ENCODE measurements around the gene SLC25A25.
A peak's percentile ranks its signal among the peaks of the same experiment; 100 is the strongest.
"Not testable (repeated sequence)": the region's sequence is repeated elsewhere in the genome, so short reads cannot be mapped to it uniquely, and the experiment has no call there.

The SLC25A25 gene

GRCh38 chr9:128123451-128124080 is 55.5 kb downstream of the SLC25A25 start:
- DNase-seq (ENCODE audit: insufficient read length, low spot score), result no peak
- FAIRE-seq, result no peak
- TF ChIP-seq SPI1 (IDR thresholded peaks at IDR 0.05; ENCODE audit: low read depth, low read length) (no peak), POLR2A (IDR thresholded peaks at IDR 0.05; ENCODE audit: low read depth, low read length) (no peak), POU2F2 (IDR thresholded peaks at IDR 0.05; ENCODE audit: low read depth, low read length) (no peak), TAF1 (IDR thresholded peaks at IDR 0.05; ENCODE audit: low read depth, low read length) (no peak)

- DNase-seq (ENCODE audit: insufficient read length, low spot score), result no peak
- TF ChIP-seq POLR2AphosphoS5 (IDR thresholded peaks at IDR 0.05; ENCODE audit: low read depth, low read length) (no peak), POU2F2 (IDR thresholded peaks at IDR 0.05; ENCODE audit: low read depth, low read length) (no peak), POLR2A (IDR thresholded peaks at IDR 0.05; ENCODE audit: low read depth, low read length) (no peak)
- no peak for FAIRE-seq
Observed at GRCh38 chr9:128124451-128124850, 56.4 kb downstream of the SLC25A25 start.

GRCh38 chr9:128124873-128125579 is 57.0 kb downstream of the SLC25A25 start:
- DNase-seq (ENCODE audit: insufficient read length, low spot score) (no peak), FAIRE-seq (peak; percentile 63)

GRCh38 chr9:128125580-128126354 is 57.7 kb downstream of the SLC25A25 start:
- TF ChIP-seq SPI1 (IDR thresholded peaks at IDR 0.05; ENCODE audit: low read depth, low read length) (no peak), TAF1 (IDR thresholded peaks at IDR 0.05; ENCODE audit: low read depth, low read length) (0 out of 2 replicates have a peak, but pooled peaks have one; percentile 27)
- DNase-seq (ENCODE audit: insufficient read length, low spot score), result no peak
- no peak for FAIRE-seq

More at GRCh38 chr9:128124873-128125579, 57.0 kb downstream of the SLC25A25 start:
- TF ChIP-seq SPI1 (IDR thresholded peaks at IDR 0.05; ENCODE audit: low read depth, low read length) (no peak), POLR2A (IDR thresholded peaks at IDR 0.05; ENCODE audit: low read depth, low read length) (no peak), POU2F2 (IDR thresholded peaks at IDR 0.05; ENCODE audit: low read depth, low read length) (no peak), PAX5 (IDR thresholded peaks at IDR 0.05; ENCODE audit: insufficient read depth, low read length, severe bottlenecking) (no peak), POLR2AphosphoS5 (IDR thresholded peaks at IDR 0.05; ENCODE audit: low read depth, low read length) (no peak), TAF1 (IDR thresholded peaks at IDR 0.05; ENCODE audit: low read depth, low read length) (no peak)

- FAIRE-seq, result peak; percentile 56
- TF ChIP-seq SPI1 (IDR thresholded peaks at IDR 0.05; ENCODE audit: low read depth, low read length), result no peak
- TF ChIP-seq POLR2A (IDR thresholded peaks at IDR 0.05; ENCODE audit: low read depth, low read length), result 0 out of 2 replicates have a peak, but pooled peaks have one; percentile 13
- DNase-seq (ENCODE audit: insufficient read length, low spot score), result peak; percentile 71
Observed at GRCh38 chr9:128127568-128127989, 59.5 kb downstream of the SLC25A25 start, which contains the start of gene PTGES2. Gene PTGES2, minus strand, starts transcription at chr9:128127729. Its CDS starts 12 bp downstream, at chr9:128127717.

GRCh38 chr9:128127990-128128835 is 60.2 kb downstream of the SLC25A25 start:
- FAIRE-seq (peak; percentile 58), DNase-seq (ENCODE audit: insufficient read length, low spot score) (peak; percentile 73)
- TF ChIP-seq POLR2A (IDR thresholded peaks at IDR 0.05; ENCODE audit: low read depth, low read length), result no peak
- TF ChIP-seq POU2F2 (IDR thresholded peaks at IDR 0.05; ENCODE audit: low read depth, low read length), result no peak
- TF ChIP-seq PAX5 (IDR thresholded peaks at IDR 0.05; ENCODE audit: insufficient read depth, low read length, severe bottlenecking), result no peak
- TF ChIP-seq TAF1 (IDR thresholded peaks at IDR 0.05; ENCODE audit: low read depth, low read length), result no peak; the same call in 1 of the 2 replicates
- no peak for TF ChIP-seq POLR2AphosphoS5 (IDR thresholded peaks at IDR 0.05; ENCODE audit: low read depth, low read length)
- TF ChIP-seq SPI1 (IDR thresholded peaks at IDR 0.05; ENCODE audit: low read depth, low read length), result 0 out of 2 replicates have a peak, but pooled peaks have one; percentile 4

GRCh38 chr9:128128836-128129590 is 61.0 kb downstream of the SLC25A25 start:
- FAIRE-seq (no peak), DNase-seq (ENCODE audit: insufficient read length, low spot score) (no peak)
- TF ChIP-seq POLR2AphosphoS5 (IDR thresholded peaks at IDR 0.05; ENCODE audit: low read depth, low read length) (no peak), SPI1 (IDR thresholded peaks at IDR 0.05; ENCODE audit: low read depth, low read length) (no peak), POLR2A (IDR thresholded peaks at IDR 0.05; ENCODE audit: low read depth, low read length) (no peak), TAF1 (IDR thresholded peaks at IDR 0.05; ENCODE audit: low read depth, low read length) (no peak), PAX5 (IDR thresholded peaks at IDR 0.05; ENCODE audit: insufficient read depth, low read length, severe bottlenecking) (no peak), POU2F2 (IDR thresholded peaks at IDR 0.05; ENCODE audit: low read depth, low read length) (no peak)

GRCh38 chr9:128129976-128130590 is 62.1 kb downstream of the SLC25A25 start:
- not testable (repeated sequence) for FAIRE-seq; DNase-seq (ENCODE audit: insufficient read length, low spot score)

GRCh38 chr9:128130651-128131050 is 62.6 kb downstream of the SLC25A25 start:
- not testable (repeated sequence) for DNase-seq (ENCODE audit: insufficient read length, low spot score); FAIRE-seq

GRCh38 chr9:128131346-128131745 is 63.3 kb downstream of the SLC25A25 start:
- FAIRE-seq; DNase-seq (ENCODE audit: insufficient read length, low spot score): not testable (repeated sequence)

GRCh38 chr9:128132139-128132538 is 64.1 kb downstream of the SLC25A25 start:
- not testable (repeated sequence) for DNase-seq (ENCODE audit: insufficient read length, low spot score); FAIRE-seq

- FAIRE-seq; DNase-seq (ENCODE audit: insufficient read length, low spot score): not testable (repeated sequence)
Observed at GRCh38 chr9:128135561-128135960, 67.5 kb downstream of the SLC25A25 start.

All from GM12891 (cell line).